ENCODE results near the gene PAM. TPM values are rescaled to one million over a fixed set of nuclear protein-coding genes. Genes with fewer than 3 reads are reported as not detected.

The PAM gene
- total and polyA plus RNA-seq, 11 donors: 569 to 1,548 (median 1,087) TPM

GRCh38 chr5:102835717-102836116 lies 80.6 kb downstream of the PAM start:
- H3K9me3 ChIP-seq: peaks cover 0 to 11% (median 0%) of the 10 kb centered on the region in 12 donors
- TF ChIP-seq POLR2A (IDR thresholded peaks at IDR 0.05): no peak
- TF ChIP-seq CTCF (IDR thresholded peaks at IDR 0.05): no peak
- intact Hi-C loops (cut with DNase I): no loop called here
- H3K4me1 ChIP-seq: peaks cover 0 to 29% (median 10%) of the 10 kb centered on the region in 12 donors
- no peak for DNase-seq
- WGBS, 4 donors: 85 to 94% (median 91%) methylated on average over 2 of the region's 2 CpGs
- no peaks in the 10 kb centered on the region for H3K27me3 ChIP-seq
- ATAC-seq: no peak
- H3K27ac ChIP-seq: no peak overlapping the region
- H3K4me3 ChIP-seq: no peak overlapping the region
- H3K36me3 ChIP-seq: no peaks in the 10 kb centered on the region

GRCh38 chr5:102841021-102841420 lies 85.9 kb downstream of the PAM start:
- Histone ChIP-seq H3K27me3 (no peaks in the 10 kb centered on the region), H3K4me1 (peaks cover 0 to 13% (median 2%) of the 10 kb centered on the region in 12 donors), H3K36me3 (no peaks in the 10 kb centered on the region), H3K9me3 (peaks cover 0 to 15% (median 0%) of the 10 kb centered on the region in 12 donors), H3K27ac (no peak overlapping the region), H3K4me3 (no peak overlapping the region)
- TF ChIP-seq POLR2A (IDR thresholded peaks at IDR 0.05) (no peak), CTCF (IDR thresholded peaks at IDR 0.05) (no peak)
- ATAC-seq (no peak), DNase-seq (no peak)
- intact Hi-C loops (cut with DNase I): no loop called here

- no peak for TF ChIP-seq CTCF (IDR thresholded peaks at IDR 0.05)
- no peak for TF ChIP-seq POLR2A (IDR thresholded peaks at IDR 0.05)
Measured at GRCh38 chr5:102843997-102844396, 88.9 kb downstream of the PAM start.

GRCh38 chr5:102845041-102845440 lies 89.9 kb downstream of the PAM start:
- WGBS, 4 donors: 62 to 71% (median 68%) methylated on average over 5 of the region's 5 CpGs
- Histone ChIP-seq H3K9me3 (peaks cover 0 to 4% (median 0%) of the 10 kb centered on the region in 12 donors), H3K27ac (no peak overlapping the region), H3K4me3 (no peak overlapping the region), H3K4me1 (no peaks in the 10 kb centered on the region), H3K27me3 (no peaks in the 10 kb centered on the region), H3K36me3 (no peaks in the 10 kb centered on the region)
- DNase-seq: no peak
- no peak for TF ChIP-seq CTCF (IDR thresholded peaks at IDR 0.05)
- TF ChIP-seq POLR2A (IDR thresholded peaks at IDR 0.05): no peak
- intact Hi-C loops (cut with DNase I): no loop called here
- ATAC-seq: no peak

More at GRCh38 chr5:102843997-102844396, 88.9 kb downstream of the PAM start:
- DNase-seq (no peak), ATAC-seq (no peak)
- H3K27me3 ChIP-seq: no peaks in the 10 kb centered on the region
- H3K9me3 ChIP-seq: peaks cover 0 to 15% (median 0%) of the 10 kb centered on the region in 12 donors
- no peaks in the 10 kb centered on the region for H3K4me1 ChIP-seq
- H3K4me3 ChIP-seq: no peak overlapping the region
- no peak overlapping the region for H3K27ac ChIP-seq
- no peaks in the 10 kb centered on the region for H3K36me3 ChIP-seq
- intact Hi-C loops (cut with DNase I): no loop called here
- WGBS, 4 donors: 94 to 100% (median 99%) methylated on average over 1 of the region's 1 CpG

Measured in heart left ventricle (tissue), 16 donors.